LoVo (cell line): ENCODE results near the gene HEPN1.

Experiments
- DNase-seq: peaks from one replicate; pipeline ENCODE4 v3.0.0-alpha.2; 2016; ENCODE audit warnings: low spot score

The HEPN1 gene

DNA sequence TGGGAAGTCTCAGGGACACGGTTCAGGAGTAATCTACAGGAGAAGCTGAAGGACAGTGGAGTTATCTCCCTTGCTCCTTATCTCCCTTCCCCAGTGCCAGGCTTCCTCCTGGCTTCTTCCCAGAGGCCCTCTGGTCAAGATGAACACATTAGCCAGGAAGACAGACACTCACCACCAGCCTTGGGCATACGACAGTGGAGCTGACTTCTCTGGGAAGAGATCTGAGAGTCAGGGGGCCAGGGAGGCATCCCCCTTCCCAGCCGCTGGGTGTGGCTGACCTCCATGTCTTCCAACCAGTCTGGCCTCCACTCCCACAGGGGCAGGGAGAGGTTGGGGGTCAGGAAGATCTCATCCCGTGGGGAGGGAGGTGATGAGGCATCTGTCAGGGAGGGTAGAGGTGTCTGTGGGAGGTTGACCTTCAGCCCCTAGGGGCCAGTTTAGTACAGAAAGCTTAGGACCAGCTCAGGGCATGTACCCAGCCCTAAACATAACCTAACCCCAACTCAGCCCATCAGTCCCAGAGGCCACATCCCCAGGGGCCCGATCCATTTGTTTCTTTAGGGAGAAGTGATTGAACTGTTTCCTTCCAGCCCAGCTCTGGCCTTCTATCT lies 34.1 kb upstream of the HEPN1 start:
- DNase-seq = no peak

DNA sequence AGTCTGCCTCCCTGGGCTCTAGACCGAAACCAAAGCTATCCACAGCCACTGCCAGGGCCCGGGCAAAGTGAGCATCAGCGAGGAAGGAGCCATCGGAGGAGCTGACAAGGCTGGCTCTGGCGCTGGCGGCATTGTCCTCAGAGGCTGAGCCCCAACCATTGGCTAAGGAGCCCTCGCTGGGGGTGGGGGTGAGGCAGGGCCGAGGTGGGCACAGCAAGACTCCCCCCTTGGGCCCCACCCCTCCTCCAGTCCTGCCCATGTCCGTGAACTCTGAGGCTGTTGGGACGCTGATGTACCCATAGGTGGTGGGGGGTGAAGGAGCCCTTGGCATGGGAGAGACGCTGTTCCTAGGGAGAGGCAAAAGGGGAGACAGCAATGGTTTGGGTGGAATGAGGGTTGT lies 32.6 kb upstream of the HEPN1 start:
- no peak for DNase-seq

GRCh38 chr11:124886978-124887666 lies 31.9 kb upstream of the HEPN1 start:
- no peak for DNase-seq

GRCh38 chr11:124887667-124888013 lies 31.4 kb upstream of the HEPN1 start:
- DNase-seq = no peak

GRCh38 chr11:124889191-124890091 lies 29.6 kb upstream of the HEPN1 start:
- DNase-seq = no peak

GRCh38 chr11:124890151-124890550 lies 28.9 kb upstream of the HEPN1 start:
- DNase-seq = no peak

DNA sequence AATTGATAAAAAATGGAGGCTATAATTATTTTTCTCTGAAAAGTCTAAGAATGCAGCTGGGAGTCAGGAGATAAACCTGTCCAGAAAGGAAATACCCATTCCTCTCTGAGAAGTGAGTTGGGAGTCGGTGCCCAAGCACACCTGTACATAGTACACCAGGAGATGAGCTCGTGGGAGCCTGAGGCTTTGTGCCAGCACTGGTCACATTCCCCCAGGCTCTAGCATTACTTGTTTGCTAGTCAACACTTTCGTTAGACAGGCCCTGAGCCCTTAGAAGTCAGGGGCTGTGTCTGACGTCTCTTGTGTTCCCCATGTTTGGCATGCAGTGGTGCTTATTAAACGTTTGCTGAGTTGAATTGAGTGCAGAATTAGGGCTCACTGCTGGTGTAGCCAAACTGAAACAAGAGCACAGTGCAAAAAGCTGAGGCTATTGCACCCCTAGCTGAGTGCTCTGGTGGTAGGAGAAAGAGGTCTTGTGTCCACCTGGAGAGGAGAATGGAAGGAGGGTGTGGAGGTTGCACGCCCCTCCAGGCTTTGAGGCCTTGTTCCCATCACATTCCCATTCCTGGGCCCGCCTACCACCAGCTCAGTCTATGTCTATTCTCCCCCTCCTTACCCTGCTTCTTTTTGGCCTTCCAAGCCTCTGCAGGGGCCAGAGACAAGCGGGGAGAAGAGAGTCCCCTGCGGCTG lies 28.2 kb upstream of the HEPN1 start:
- DNase-seq = no peak

DNA sequence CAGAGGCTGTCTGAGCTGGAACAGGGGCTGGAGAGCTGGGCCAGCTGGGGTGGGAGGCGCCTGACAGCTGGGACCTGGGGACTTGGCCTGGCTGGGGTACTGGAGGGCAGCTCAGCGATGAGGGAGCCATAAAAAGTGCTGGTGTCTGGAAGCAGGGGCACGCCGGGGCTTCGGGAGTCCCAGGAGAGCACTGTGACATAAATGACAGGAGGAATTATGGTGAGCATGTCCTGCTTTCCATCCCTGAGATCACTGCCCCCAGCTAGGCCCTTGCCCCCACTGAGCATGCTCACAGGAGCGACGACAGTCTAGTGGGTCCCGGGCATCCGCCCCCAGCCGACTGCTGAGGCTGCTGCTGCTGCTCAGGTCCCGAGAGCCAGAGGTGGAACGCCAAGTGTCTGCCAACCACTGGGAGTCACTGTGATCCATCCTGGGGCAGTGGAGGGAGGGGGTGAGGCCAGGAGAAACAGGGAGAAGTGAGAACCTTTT lies 27.6 kb upstream of the HEPN1 start:
- DNase-seq = no peak

- DNase-seq = no peak
These were observed 26.9 kb upstream of the HEPN1 start for GRCh38 chr11:124892146-124892545.

DNA sequence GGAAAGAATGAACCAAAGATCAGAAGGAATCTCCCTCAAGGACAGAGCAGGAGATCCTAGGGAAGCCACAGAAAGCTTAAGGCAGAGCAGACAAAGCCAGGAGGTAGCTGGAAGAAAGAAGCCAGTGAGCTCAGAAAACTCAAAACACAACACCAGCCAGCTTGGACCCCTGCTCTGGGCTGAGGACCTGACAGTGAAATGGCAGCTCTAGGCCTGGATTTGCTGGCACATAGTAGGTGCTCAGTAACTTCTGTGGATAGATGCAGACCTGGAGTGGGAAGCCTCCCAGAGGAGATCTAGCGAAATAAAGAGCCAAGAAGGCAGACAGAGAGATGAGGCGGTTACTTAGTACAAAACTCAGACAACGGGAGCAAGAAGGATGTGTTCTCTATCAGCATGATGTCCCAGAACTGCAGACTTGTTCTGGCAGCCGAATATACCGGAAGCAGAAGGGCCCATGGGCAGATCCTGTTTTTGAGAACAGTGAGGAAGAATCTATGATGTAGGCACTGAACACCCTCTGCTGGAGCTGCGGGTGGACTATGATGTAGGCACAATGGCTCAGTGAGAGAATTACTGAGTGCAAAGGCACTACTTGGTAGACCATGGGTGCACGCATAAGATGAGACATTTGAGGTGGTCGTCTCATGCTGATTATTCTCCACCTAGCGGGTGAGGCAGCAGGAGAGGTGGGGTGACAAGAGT lies 26.1 kb upstream of the HEPN1 start:
- DNase-seq = no peak

GRCh38 chr11:124893781-124894401 lies 25.2 kb upstream of the HEPN1 start:
- DNase-seq = no peak

- DNase-seq = no peak
These were observed 24.2 kb upstream of the HEPN1 start for GRCh38 chr11:124894606-124895430.

GRCh38 chr11:124895471-124895971 lies 23.5 kb upstream of the HEPN1 start:
- no peak for DNase-seq

GRCh38 chr11:124896071-124896750 lies 22.8 kb upstream of the HEPN1 start:
- DNase-seq = no peak

GRCh38 chr11:124896821-124897391 lies 22.1 kb upstream of the HEPN1 start:
- no peak for DNase-seq

DNA sequence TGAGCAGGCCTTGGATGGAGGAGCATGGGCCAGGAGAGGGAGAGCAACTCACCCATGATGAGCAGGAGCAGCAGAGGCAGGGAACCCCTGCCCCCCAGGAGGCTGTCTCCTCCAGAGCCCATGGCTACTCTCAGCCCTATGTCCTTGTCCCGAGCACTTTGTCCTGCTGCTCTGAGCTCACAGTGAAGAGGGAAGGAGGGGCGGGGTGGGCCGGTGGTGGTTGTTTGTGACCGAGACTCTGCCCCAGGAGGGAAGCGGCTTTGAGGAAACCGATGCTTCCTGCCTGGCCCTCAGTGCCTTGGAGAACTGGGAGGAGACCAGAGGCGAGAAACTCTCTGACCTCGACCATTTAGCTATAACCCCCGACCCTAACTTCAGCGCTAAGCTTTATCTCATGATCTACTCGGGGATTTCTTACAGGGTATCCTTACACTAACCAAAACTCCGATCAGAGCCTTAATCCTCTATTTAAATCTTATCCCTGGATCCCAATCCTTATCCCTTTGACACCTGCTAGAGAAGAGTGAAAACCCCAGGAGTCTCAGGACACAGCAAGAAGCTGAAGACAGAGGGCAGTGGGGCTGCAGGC lies 21.3 kb upstream of the HEPN1 start, which contains the start of gene ROBO4:
Gene ROBO4, minus strand, starts transcription at position 192 of the 589 bp plus-strand sequence. Its CDS starts 70 bp downstream, at position 122.
- no peak for DNase-seq

DNA sequence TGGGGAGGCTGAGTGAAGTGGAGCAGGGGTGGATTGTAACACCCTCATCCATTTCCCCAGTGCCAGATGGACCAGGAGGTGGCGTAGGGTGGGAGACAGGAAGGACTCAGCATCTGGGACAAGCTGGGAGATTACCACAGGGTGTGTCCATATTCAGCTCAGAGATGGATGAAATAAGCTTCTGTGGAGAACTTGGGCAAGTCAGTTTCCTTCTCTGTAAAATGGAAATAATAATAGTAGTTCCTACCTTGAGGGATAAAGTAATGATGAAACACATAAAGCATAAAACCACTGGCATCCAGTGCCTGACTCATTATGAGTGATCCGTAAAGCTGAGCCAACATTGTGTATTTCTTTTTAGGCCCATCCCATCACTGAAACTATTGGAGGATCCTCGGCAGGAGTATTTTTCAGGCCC lies 20.8 kb upstream of the HEPN1 start:
- DNase-seq = peak; percentile 24

DNA sequence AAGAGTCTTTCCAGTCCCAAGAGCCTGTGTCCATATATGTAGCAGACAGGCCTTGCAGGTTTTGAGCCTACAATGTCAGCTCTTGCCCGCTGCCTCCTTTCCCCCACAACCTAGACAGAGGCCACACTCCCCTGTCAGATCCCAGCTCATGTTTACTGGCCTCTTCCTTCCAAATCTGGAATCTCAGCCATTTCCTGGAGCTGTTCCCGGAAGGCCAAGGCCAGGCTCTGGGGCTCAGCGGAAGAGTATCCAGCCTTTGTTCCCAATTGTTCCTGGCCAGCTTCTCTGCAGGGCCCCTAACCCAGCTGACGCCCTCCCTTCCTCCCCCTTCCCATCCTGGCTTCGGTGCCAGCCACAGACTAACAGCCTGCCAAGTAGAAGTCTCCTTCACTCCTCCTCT lies 20.3 kb upstream of the HEPN1 start:
- no peak for DNase-seq
